SW480 (cell line): ENCODE data around the gene NR3C1.

ENCODE experiments used
- DNase-seq: peaks from one replicate; pipeline ENCODE4 v3.0.0-alpha.2; 2016; ENCODE audit warnings: low spot score

NR3C1 gene

GRCh38 chr5:143231973-143232812, 171.3 kb downstream of the NR3C1 start:
- DNase-seq, result no peak

- no peak for DNase-seq
Measured at GRCh38 chr5:143231416-143231815, 172.1 kb downstream of the NR3C1 start.

- no peak for DNase-seq
Measured at GRCh38 chr5:143230676-143230996, 172.8 kb downstream of the NR3C1 start.

GRCh38 chr5:143229896-143230675, 173.4 kb downstream of the NR3C1 start:
- DNase-seq, result no peak

GRCh38 chr5:143229426-143229895, 174.0 kb downstream of the NR3C1 start:
- no peak for DNase-seq

GRCh38 chr5:143228597-143229293, 174.7 kb downstream of the NR3C1 start:
- DNase-seq, result no peak
